Lower leg skin (tissue), 3 donors: ENCODE data around the gene ANXA10.

Experiments used
- POLR2A ChIP-seq, 2 donors: fragments of 450-650 bp; IDR thresholded peaks; one replicate each; pipeline ENCODE4 v1.6.1; 2016 to 2017; ENCODE audit warnings: antibody characterized with exemption in 2 of 2, mild to moderate bottlenecking in 1 of 2, moderate library complexity in 1 of 2
- TF ChIP-seq, protein P1 (sequence below), 3 donors: fragments of 450-650 bp; IDR thresholded peaks; one replicate each; pipeline ENCODE4 v1.5.1; 2016; ENCODE audit warnings: antibody characterized with exemption in 3 of 3, mild to moderate bottlenecking in 3 of 3, moderate library complexity in 2 of 3

DNA sequence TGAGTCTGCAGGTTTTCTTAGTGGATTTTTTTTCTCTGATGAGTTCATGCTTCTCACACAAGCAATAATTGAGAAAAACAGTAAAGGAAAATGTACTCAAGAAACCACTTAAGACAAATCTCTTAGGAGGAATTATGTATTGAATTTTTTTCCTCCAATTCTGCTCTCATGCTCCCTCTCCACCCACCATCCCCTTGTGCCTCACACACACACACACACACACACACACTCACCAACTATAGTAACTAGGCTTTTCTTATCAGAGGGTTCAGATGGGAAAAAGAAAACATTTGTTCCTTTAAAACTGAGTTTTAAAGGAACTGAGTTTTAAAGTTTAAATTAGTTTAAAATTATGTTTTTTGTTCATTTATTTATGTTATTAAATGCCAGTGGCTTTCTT is 47.0 kb upstream of the ANXA10 start:
- TF ChIP-seq, protein P1, sequence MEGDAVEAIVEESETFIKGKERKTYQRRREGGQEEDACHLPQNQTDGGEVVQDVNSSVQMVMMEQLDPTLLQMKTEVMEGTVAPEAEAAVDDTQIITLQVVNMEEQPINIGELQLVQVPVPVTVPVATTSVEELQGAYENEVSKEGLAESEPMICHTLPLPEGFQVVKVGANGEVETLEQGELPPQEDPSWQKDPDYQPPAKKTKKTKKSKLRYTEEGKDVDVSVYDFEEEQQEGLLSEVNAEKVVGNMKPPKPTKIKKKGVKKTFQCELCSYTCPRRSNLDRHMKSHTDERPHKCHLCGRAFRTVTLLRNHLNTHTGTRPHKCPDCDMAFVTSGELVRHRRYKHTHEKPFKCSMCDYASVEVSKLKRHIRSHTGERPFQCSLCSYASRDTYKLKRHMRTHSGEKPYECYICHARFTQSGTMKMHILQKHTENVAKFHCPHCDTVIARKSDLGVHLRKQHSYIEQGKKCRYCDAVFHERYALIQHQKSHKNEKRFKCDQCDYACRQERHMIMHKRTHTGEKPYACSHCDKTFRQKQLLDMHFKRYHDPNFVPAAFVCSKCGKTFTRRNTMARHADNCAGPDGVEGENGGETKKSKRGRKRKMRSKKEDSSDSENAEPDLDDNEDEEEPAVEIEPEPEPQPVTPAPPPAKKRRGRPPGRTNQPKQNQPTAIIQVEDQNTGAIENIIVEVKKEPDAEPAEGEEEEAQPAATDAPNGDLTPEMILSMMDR (IDR thresholded peaks at IDR 0.05), result no peak
- TF ChIP-seq POLR2A (IDR thresholded peaks at IDR 0.05), result no peak
